OCI-LY7 (cell line): ENCODE data around the gene FBXW7. TPM values are rescaled to one million over a fixed set of nuclear protein-coding genes. Genes with fewer than 3 reads are reported as not detected.

ENCODE experiments used
- BruUV-seq: library from RNA; stranded (reverse); fragments of 400-500 nt; replicated peaks from 2 replicates; lab custom pipeline; 2021; lab: Mats Ljungman, UMichigan
- CTCF ChIA-PET: fragments of 300-600 bp; sonication (Branson Sonifier 250); formaldehyde crosslinking; loops from one replicate; lab custom pipeline; 2022; ENCODE audit warnings: antibody characterized with exemption; ENCODE audit not compliant: unreplicated experiment; lab: Charles Lee
- POLR2A ChIA-PET: fragments of 300-600 bp; sonication (Branson Sonifier 250); formaldehyde crosslinking; loops from one replicate; lab custom pipeline; 2022; ENCODE audit warnings: antibody characterized with exemption; lab: Charles Lee
- DNase-seq: peaks from one replicate; pipeline ENCODE4 v3.0.0-alpha.2; 2015; ENCODE audit warnings: low spot score
- H2AFZ ChIP-seq: fragments of 200-600 bp; sonication (generic), shearing (Covaris generic); 2 replicates; pipeline ENCODE4 v1.6.1; 2014; ENCODE audit warnings: mild to moderate bottlenecking, antibody characterized with exemption, low read length, moderate library complexity
- H3K27ac ChIP-seq: fragments of 200-600 bp; sonication (generic); 2 replicates; pipeline ENCODE4 v1.5.1; 2014; ENCODE audit warnings: mixed run types, low read depth, mild to moderate bottlenecking, moderate library complexity, low read length, inconsistent platforms; ENCODE audit not compliant: poor library complexity, severe bottlenecking
- H3K36me3 ChIP-seq: fragments of 200-600 bp; sonication (generic); 2 replicates; pipeline ENCODE4 v1.6.1; 2014; ENCODE audit warnings: mild to moderate bottlenecking, antibody characterized with exemption, low read length, moderate library complexity, mixed read lengths; ENCODE audit not compliant: insufficient read depth
- H3K4me1 ChIP-seq: fragments of 200-600 bp; sonication (generic); 2 replicates; pipeline ENCODE4 v1.5.1; 2014; ENCODE audit warnings: mild to moderate bottlenecking, low read length; ENCODE audit not compliant: insufficient read depth, poor library complexity, severe bottlenecking
- H3K4me2 ChIP-seq: fragments of 200-600 bp; sonication (generic); 2 replicates; pipeline ENCODE4 v1.6.1; 2014; ENCODE audit warnings: mild to moderate bottlenecking, low read length
- H3K4me3 ChIP-seq: fragments of 200-600 bp; sonication (generic); 2 replicates; pipeline ENCODE4 v1.5.1; 2014; ENCODE audit warnings: mild to moderate bottlenecking, low read depth, low read length; ENCODE audit not compliant: poor library complexity, severe bottlenecking
- H3K79me2 ChIP-seq: fragments of 200-600 bp; sonication (generic); 2 replicates; pipeline ENCODE4 v1.6.1; 2016; ENCODE audit warnings: low read depth, mild to moderate bottlenecking, low read length, moderate library complexity, mixed read lengths; ENCODE audit not compliant: insufficient read depth
- H3K9me2 ChIP-seq: fragments of 200-600 bp; sonication (generic); 2 replicates; pipeline ENCODE4 v1.6.1; 2016; ENCODE audit warnings: mild to moderate bottlenecking, low read length, mixed read lengths; ENCODE audit not compliant: insufficient read depth
- H3K9me3 ChIP-seq: fragments of 200-600 bp; sonication (generic); 2 replicates; pipeline ENCODE4 v1.6.1; 2014; ENCODE audit warnings: mild to moderate bottlenecking, mixed run types, low read length, mixed read lengths
- H4K20me1 ChIP-seq: fragments of 200-600 bp; sonication (generic); 2 replicates; pipeline ENCODE4 v1.6.1; 2014; ENCODE audit warnings: mild to moderate bottlenecking, antibody characterized with exemption, low read length, moderate library complexity, mixed read lengths; ENCODE audit not compliant: insufficient read depth
- EZH2phosphoT487 ChIP-seq: fragments of 200-600 bp; sonication (generic); IDR thresholded peaks from 2 replicates; pipeline ENCODE4 v1.6.1; 2018; ENCODE audit warnings: low read depth, borderline replicate concordance, mild to moderate bottlenecking, mixed run types, antibody characterized with exemption, low read length, moderate library complexity, mixed read lengths
- intact Hi-C: fragments of 100-400 bp; cut with micrococcal nuclease; formaldehyde crosslinking; loops from one replicate; pipeline ENCODE4 v1.10.0; 2022; ENCODE audit not compliant: unreplicated experiment
- total RNA-seq, 2 experiments: library from RNA; depleted of rRNA in 1 of 2; stranded (reverse); fragments of >200 nt in 1 of 2; shearing (Covaris generic) in 1 of 2; gene quantifications; 2 replicates each; pipeline ENCODE4 v1.2.3, GENCODE V29; 2014 to 2022
- TF ChIP-seq, protein P1 (sequence below): fragments of 200-600 bp; sonication (generic); conservative IDR thresholded peaks from 2 replicates; pipeline ENCODE4 v1.5.1; 2014; ENCODE audit warnings: mild to moderate bottlenecking, antibody characterized with exemption, low read length, moderate library complexity, mixed read lengths

The FBXW7 gene
- total RNA-seq, 2 experiments from 2014 or later, result 58.8 to 102 TPM

DNA sequence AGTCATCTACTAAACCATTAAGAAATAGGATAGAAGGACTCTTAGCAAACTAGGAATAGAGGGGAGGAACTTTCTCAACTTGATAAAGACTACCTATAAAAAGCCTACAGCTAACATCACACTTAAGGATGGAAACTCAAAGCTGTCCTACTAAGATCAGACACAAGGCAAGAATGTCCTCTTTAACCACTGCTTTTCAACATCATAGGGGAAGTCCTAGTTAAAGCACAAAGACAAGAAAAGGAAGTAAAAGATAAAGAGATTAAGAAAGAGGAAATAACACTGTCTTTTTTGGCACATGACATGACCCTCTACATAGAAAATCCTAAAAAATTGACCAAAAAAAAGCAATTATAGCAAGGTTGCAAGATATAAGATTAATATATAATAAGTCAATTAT lies 136.6 kb downstream of the FBXW7 start:
- POLR2A ChIA-PET, result interaction anchor here (0.6 to 1.0 kb wide), 2 partner anchors 18 to 185 kb away, joined by 3 to 4 read pairs; no protein-coding TSS in a partner anchor
- Histone ChIP-seq H3K27ac (no peak overlapping the region), H4K20me1 (peaks cover 17% of the 10 kb centered on the region), H3K4me2 (peak overlapping the region; percentile 28), H3K79me2 (peaks cover 25% of the 10 kb centered on the region; the same call in 1 of the 2 replicates), H3K4me1 (peaks cover 12% of the 10 kb centered on the region), H3K36me3 (peaks cover 12% of the 10 kb centered on the region), H3K9me3 (no peaks in the 10 kb centered on the region), H2AFZ (no peak overlapping the region), H3K9me2 (no peaks in the 10 kb centered on the region), H3K4me3 (no peak overlapping the region)
- peak; percentile 24 for DNase-seq
- intact Hi-C loops, result no loop called here
- TF ChIP-seq, protein P1, sequence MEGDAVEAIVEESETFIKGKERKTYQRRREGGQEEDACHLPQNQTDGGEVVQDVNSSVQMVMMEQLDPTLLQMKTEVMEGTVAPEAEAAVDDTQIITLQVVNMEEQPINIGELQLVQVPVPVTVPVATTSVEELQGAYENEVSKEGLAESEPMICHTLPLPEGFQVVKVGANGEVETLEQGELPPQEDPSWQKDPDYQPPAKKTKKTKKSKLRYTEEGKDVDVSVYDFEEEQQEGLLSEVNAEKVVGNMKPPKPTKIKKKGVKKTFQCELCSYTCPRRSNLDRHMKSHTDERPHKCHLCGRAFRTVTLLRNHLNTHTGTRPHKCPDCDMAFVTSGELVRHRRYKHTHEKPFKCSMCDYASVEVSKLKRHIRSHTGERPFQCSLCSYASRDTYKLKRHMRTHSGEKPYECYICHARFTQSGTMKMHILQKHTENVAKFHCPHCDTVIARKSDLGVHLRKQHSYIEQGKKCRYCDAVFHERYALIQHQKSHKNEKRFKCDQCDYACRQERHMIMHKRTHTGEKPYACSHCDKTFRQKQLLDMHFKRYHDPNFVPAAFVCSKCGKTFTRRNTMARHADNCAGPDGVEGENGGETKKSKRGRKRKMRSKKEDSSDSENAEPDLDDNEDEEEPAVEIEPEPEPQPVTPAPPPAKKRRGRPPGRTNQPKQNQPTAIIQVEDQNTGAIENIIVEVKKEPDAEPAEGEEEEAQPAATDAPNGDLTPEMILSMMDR, result no peak
- no peak for TF ChIP-seq EZH2phosphoT487
- no TSS peak for BruUV-seq
- CTCF ChIA-PET, result no interaction called here

DNA sequence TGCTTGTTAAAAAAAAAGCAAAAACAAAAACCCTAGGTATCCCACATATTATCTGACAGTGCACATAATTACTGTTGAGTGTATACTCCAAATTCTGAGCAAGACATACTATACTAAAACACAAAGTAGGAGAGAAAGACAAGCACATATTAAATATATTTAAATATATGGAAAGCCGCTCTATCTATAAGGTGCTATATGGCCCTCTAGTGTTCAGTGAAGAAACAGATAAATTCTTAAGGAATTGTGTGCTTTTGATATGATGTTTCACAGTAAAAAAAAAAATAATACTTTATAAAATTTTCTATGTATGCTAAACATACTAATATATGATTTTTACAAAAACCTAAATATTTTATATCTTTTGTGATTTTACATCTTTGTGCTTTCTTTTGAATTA lies 137.8 kb downstream of the FBXW7 start:
- DNase-seq, result peak; percentile 7
- Histone ChIP-seq H4K20me1 (peaks cover 17% of the 10 kb centered on the region), H3K79me2 (peaks cover 29% of the 10 kb centered on the region; the same call in 1 of the 2 replicates), H3K36me3 (peaks cover 16% of the 10 kb centered on the region), H3K9me2 (no peaks in the 10 kb centered on the region), H3K9me3 (no peaks in the 10 kb centered on the region), H3K4me3 (no peak overlapping the region), H3K27ac (no peak overlapping the region), H2AFZ (no peak overlapping the region), H3K4me1 (peaks cover 12% of the 10 kb centered on the region), H3K4me2 (no peak overlapping the region)
- no TSS peak for BruUV-seq
- POLR2A ChIA-PET, result interaction anchor here (0.7 to 0.8 kb wide), 2 partner anchors 42 to 293 kb away, joined by 3 read pairs; no protein-coding TSS in a partner anchor
- TF ChIP-seq, protein P1, result peak; percentile 73
- TF ChIP-seq EZH2phosphoT487, result no peak
- CTCF ChIA-PET, result no interaction called here
- intact Hi-C loops, result no loop called here

DNA sequence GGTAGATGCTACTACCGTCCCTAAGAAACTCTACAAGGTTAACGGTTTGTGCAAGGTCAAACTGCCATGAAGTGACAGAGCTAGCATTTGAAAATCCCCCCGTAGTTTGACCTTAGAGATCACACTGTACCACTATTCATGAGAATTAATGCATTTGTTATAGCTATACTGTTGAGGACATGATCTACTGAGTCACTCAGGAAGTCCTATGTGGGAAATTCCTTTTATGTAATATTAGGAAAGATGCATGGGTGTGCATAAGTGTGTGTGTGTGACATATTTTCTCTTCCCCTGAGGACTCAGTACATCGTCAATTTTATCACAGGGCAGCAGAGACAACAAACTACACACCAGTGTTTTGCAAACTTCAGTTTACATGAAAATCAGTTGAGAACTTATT lies 141.1 kb downstream of the FBXW7 start:
- CTCF ChIA-PET, result no interaction called here
- H3K79me2 ChIP-seq, result peaks cover 28% of the 10 kb centered on the region; the same call in 1 of the 2 replicates
- TF ChIP-seq EZH2phosphoT487, result no peak
- TF ChIP-seq, protein P1, result no peak
- no peak for DNase-seq
- intact Hi-C loops, result no loop called here
- H3K36me3 ChIP-seq, result 0 out of 2 replicates have a peak, but pooled peaks cover 5% of the 10 kb centered on the region
- H3K27ac ChIP-seq, result no peak overlapping the region
- peaks cover 13% of the 10 kb centered on the region for H4K20me1 ChIP-seq
- H2AFZ ChIP-seq, result no peak overlapping the region
- peaks cover 10% of the 10 kb centered on the region for H3K4me1 ChIP-seq
- H3K4me2 ChIP-seq, result no peak overlapping the region
- H3K9me3 ChIP-seq, result no peaks in the 10 kb centered on the region
- BruUV-seq, result no TSS peak
- H3K4me3 ChIP-seq, result no peak overlapping the region
- POLR2A ChIA-PET, result interaction anchor here (0.7 to 1.9 kb wide), 4 partner anchors 11 to 854 kb away, joined by 3 to 6 read pairs (median 4); no protein-coding TSS in a partner anchor
- H3K9me2 ChIP-seq, result no peaks in the 10 kb centered on the region
